Activated T-cell treated with anti-CD3 and anti-CD28 coated beads, Interleukin-2, amount 50 U/mL, for 24 hours (primary cell): ENCODE data around the gene MCOLN3.
"Not testable (repeated sequence)": the region's sequence is repeated elsewhere in the genome, so short reads cannot be mapped to it uniquely, and the experiment has no call there.

ENCODE experiments used
- DNase-seq: peaks from one replicate; pipeline ENCODE4 v3.0.0-alpha.2; 2020
- H3K27ac Mint-ChIP-seq: 2 replicates; pipeline ENCODE4 v1.8.0; 2020; ENCODE audit warnings: mild to moderate bottlenecking, mixed read lengths
- H3K27me3 Mint-ChIP-seq: 2 replicates; pipeline ENCODE4 v1.8.0; 2020; ENCODE audit warnings: mixed read lengths
- H3K36me3 Mint-ChIP-seq: 2 replicates; pipeline ENCODE4 v1.8.0; 2020; ENCODE audit warnings: low read depth, mixed read lengths
- H3K4me1 Mint-ChIP-seq: 2 replicates; pipeline ENCODE4 v1.8.0; 2020; ENCODE audit warnings: low read depth, mixed read lengths
- H3K4me3 Mint-ChIP-seq: 2 replicates; pipeline ENCODE4 v1.8.0; 2020; ENCODE audit warnings: mild to moderate bottlenecking, moderate library complexity, mixed read lengths
- H3K9me3 Mint-ChIP-seq: 2 replicates; pipeline ENCODE4 v1.8.0; 2020; ENCODE audit warnings: mixed read lengths

Gene MCOLN3

DNA sequence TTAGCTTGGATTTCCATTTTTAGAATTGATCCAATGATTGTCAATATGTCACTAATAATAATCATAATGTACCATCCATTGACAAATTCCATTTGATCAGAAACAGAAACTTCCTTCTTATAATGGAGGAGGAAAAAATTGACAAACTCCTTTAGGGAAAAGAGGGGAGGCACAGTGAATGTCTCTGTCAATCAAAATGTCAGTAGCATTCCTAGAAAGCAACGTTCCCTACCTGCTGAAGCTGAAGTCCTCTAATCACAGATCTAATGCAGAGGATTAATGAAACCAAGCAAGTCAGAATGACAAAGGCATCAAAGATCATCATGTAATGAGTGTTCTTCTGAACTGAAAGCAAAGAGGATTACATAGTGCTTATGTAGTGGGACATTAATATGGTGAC lies 22.4 kb downstream of the MCOLN3 start:
- Mint-ChIP-seq H3K27ac (no peak overlapping the region), H3K4me1 (peaks cover 13% of the 10 kb centered on the region), H3K9me3 (no peaks in the 10 kb centered on the region), H3K36me3 (no peaks in the 10 kb centered on the region), H3K27me3 (no peaks in the 10 kb centered on the region), H3K4me3 (no peak overlapping the region)
- DNase-seq = no peak

DNA sequence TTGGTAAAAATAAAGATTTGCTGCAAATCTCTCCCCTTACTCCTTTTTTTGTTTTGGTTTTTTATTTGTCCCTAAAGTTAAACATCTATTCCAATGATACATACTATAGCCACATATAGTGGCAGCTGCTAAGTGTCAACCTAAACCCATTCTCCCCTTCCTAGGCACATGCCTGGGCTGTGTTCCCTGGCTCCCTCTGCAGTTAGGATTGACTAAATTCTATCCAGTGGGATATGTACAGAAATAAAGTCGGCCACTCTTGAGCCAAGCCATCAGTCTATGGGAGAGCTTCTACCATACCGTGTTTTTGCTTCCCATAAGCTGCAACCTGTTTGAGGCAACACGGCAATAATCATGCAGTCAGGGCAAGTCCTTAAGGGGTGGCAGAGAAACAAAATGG lies 23.6 kb downstream of the MCOLN3 start:
- peaks cover 13% of the 10 kb centered on the region for H3K4me1 Mint-ChIP-seq
- H3K36me3 Mint-ChIP-seq = no peaks in the 10 kb centered on the region
- H3K9me3 Mint-ChIP-seq = no peaks in the 10 kb centered on the region
- DNase-seq = no peak
- no peak overlapping the region for H3K27ac Mint-ChIP-seq
- no peak overlapping the region for H3K4me3 Mint-ChIP-seq
- no peaks in the 10 kb centered on the region for H3K27me3 Mint-ChIP-seq

DNA sequence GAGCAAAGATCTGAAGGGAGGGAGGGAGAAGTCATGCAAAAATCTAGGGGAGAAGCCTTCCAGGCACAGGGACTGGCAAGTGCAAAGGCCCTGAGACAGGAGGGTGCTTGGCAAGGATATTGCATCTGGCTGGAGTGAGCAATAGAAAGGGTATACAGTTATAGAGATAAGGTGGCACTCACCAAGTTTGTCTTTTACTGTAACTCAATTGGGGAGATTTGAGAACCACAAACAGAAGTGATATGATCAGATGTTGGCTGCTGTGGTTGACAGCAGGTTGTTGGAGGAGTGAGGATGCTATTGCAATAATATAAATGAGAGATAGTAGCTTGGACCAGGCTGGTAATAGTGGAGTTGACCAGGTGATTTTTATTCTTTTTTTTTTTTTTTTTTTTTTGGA lies 25.6 kb downstream of the MCOLN3 start:
- no peak overlapping the region for H3K4me3 Mint-ChIP-seq
- H3K4me1 Mint-ChIP-seq = peaks cover 11% of the 10 kb centered on the region
- H3K9me3 Mint-ChIP-seq = no peaks in the 10 kb centered on the region
- H3K36me3 Mint-ChIP-seq = no peaks in the 10 kb centered on the region
- no peak overlapping the region for H3K27ac Mint-ChIP-seq
- no peaks in the 10 kb centered on the region for H3K27me3 Mint-ChIP-seq
- no peak for DNase-seq

DNA sequence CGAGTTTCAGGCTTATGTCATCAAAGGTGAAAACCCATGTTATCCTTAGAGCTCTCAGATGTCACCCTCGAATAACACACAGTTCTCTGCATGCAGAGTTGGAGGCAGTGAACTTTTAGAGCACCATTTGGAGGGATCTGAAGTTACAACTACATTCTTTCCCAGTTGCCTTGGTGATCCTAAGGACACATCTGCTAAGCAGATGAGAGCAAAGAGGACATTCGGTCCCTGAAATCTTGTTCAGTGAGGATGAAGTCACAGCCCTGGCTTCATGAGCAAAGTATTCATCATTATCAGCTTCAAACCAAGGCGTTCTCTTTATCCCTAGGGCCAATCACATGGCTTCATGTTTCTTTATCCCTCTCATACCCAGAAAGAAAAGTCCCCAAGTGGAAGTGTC lies 28.3 kb downstream of the MCOLN3 start:
- H3K27me3 Mint-ChIP-seq = no peaks in the 10 kb centered on the region
- no peak overlapping the region for H3K27ac Mint-ChIP-seq
- no peak overlapping the region for H3K4me3 Mint-ChIP-seq
- no peaks in the 10 kb centered on the region for H3K36me3 Mint-ChIP-seq
- H3K4me1 Mint-ChIP-seq = no peaks in the 10 kb centered on the region
- no peak for DNase-seq
- no peaks in the 10 kb centered on the region for H3K9me3 Mint-ChIP-seq

DNA sequence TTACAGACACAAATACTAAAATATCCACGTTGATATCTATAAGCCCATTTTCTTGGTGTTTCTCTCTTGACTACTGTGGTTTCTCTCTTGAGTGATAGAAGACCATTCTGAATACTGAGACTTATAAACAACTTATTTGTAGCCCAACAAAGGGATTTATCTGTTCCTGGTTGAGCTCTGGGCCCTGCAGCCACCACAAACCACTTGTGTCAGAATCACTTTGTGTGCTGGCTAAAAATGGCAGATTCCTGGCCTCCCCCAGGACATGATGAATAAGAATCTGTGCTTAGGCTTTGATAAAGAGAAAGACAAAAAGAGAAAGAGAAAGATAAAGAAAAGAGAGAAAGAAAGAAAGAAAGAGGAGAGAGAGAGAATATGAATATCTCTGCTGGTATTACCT lies 32.5 kb downstream of the MCOLN3 start:
- H3K9me3 Mint-ChIP-seq = peaks cover 2% of the 10 kb centered on the region
- H3K36me3 Mint-ChIP-seq = no peaks in the 10 kb centered on the region
- H3K27me3 Mint-ChIP-seq = no peaks in the 10 kb centered on the region
- DNase-seq = no peak
- H3K4me3 Mint-ChIP-seq = no peak overlapping the region
- no peak overlapping the region for H3K27ac Mint-ChIP-seq
- H3K4me1 Mint-ChIP-seq = no peaks in the 10 kb centered on the region

DNA sequence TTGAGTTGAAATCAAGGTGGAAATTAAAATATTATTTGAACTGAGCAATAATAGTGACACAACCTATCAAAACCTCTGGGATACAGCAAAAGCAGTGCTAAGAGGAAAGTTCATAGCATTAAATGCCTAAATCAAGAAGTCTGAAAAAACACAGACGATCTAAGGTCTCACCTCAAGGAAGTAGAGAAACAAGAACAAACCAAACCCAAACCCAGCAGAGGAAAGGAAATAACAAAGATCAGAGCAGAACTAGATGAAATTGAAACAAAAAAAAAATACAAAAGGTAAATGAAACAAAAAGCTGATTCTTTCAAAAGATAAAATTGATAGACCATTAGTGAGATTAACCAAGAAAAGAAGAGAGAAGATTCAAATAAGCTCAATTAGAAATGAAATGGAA lies 42.7 kb downstream of the MCOLN3 start:
- H3K27ac Mint-ChIP-seq, H3K4me3 Mint-ChIP-seq, DNase-seq: not testable (repeated sequence)
- Mint-ChIP-seq H3K27me3 (peaks cover 23% of the 10 kb centered on the region), H3K4me1 (peaks cover 17% of the 10 kb centered on the region), H3K9me3 (peaks cover 37% of the 10 kb centered on the region), H3K36me3 (peaks cover 28% of the 10 kb centered on the region)

DNA sequence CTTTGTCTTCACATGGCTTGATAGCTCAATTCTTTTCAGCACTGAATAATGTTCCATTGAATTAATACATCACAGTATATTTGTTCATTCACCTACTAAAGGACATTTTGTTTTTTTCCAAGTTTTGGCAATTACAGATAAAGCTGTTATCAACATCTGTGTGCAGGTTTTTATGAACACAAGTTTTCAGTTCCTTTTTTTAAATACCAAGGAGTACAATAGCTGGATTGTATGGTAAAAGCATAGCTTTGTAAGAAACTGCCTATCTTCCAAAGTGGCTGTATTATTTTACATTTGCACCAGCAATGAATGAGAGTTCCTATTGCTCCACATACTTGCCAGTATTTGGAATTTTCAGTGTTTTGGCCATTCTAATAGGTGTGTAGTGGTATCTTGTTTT lies 46.6 kb downstream of the MCOLN3 start:
- H3K27me3 Mint-ChIP-seq = peaks cover 49% of the 10 kb centered on the region
- peaks cover 32% of the 10 kb centered on the region for H3K4me1 Mint-ChIP-seq
- H3K9me3 Mint-ChIP-seq = peaks cover 26% of the 10 kb centered on the region

DNA sequence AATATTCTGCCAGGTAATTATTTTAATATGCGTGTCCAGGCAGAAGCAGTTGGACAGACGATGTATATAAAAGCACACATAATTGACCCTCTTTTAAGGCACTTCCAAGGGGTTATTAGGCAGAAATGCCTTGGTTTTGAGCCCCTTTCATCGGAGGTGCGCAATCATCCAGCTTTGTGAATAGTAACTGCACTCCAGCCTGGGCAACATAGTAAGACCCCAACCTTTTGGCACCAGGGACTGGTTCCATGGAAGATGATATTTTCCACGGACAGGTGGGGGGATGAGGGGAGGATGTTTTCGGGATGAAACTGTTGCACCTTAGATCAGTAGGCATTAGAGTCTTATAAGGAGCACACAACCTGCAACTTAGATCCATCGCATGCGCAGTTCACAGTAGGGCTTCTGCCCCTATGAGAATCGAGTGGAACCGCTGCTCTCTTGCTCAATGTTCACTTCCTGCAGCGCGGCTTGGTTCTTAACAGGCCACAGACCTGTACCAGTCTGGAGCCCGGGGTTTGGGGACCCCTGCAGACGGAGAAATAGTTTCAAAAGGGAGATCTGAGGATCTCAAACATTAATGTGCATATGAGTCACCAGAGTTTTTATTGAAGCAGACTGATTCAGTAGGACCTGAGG lies 49.5 kb downstream of the MCOLN3 start:
- peak overlapping the region; percentile 72 for H3K27ac Mint-ChIP-seq

More for the DNA sequence above, 46.6 kb downstream of the MCOLN3 start:
- no peak overlapping the region for H3K4me3 Mint-ChIP-seq
- DNase-seq = no peak
- peaks cover 26% of the 10 kb centered on the region for H3K36me3 Mint-ChIP-seq
- H3K27ac Mint-ChIP-seq = no peak overlapping the region

DNA sequence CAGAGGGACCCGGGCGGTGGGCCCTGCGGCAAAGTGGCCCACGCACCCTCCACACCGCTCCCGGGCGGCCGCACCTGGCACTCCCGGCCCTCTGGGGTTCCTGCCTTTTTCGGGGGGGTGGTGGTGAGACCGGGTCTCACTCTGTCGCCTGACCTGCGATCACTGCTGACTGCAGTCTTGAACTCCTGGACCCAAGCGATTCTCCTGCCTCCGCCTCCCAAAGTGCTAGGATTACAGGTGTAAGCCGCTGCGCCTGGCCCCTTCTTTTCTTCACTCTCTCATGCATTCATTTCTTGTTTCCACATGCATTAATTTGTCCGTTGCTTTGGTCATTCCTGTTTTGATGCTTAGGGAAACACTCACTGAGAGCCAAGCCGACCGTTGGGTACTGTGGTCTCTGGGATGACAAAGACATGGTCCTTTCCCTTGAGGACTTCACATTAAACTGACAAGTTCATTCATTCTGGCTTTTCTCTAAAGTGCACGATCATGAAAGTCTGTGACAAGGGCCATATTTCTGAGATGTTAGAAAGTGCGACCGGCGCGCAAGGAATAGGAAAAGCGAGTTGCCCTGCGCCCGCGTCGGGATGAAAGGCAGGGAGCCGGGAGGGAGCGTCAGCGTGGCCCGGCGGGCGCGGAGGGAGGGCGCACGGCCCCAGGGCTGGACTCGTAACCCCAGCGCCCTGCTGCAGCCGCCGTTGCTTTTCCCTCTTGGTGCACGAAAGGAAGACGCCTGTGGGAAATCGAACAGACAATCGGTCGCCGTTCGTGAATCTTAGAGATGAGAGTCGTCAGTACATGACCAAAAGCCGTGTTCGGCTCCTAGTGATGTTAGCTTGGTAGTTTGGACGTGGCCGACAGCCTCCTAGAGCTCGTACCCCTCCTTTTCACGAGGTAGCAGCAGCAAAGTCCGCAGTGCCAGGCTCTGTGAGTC lies 50.4 kb downstream of the MCOLN3 start:
- peak; percentile 40 for DNase-seq
- Mint-ChIP-seq H3K4me3 (peak overlapping the region; percentile 88), H3K36me3 (peaks cover 33% of the 10 kb centered on the region), H3K9me3 (no peaks in the 10 kb centered on the region), H3K27me3 (peaks cover 47% of the 10 kb centered on the region), H3K27ac (peak overlapping the region; percentile 88), H3K4me1 (peaks cover 46% of the 10 kb centered on the region)

More for the DNA sequence above, 49.5 kb downstream of the MCOLN3 start:
- H3K9me3 Mint-ChIP-seq = peaks cover 5% of the 10 kb centered on the region
- peaks cover 41% of the 10 kb centered on the region for H3K4me1 Mint-ChIP-seq
- DNase-seq = peak; percentile 49
- H3K4me3 Mint-ChIP-seq = peak overlapping the region; percentile 88
- H3K36me3 Mint-ChIP-seq = peaks cover 35% of the 10 kb centered on the region
- H3K27me3 Mint-ChIP-seq = peaks cover 49% of the 10 kb centered on the region

DNA sequence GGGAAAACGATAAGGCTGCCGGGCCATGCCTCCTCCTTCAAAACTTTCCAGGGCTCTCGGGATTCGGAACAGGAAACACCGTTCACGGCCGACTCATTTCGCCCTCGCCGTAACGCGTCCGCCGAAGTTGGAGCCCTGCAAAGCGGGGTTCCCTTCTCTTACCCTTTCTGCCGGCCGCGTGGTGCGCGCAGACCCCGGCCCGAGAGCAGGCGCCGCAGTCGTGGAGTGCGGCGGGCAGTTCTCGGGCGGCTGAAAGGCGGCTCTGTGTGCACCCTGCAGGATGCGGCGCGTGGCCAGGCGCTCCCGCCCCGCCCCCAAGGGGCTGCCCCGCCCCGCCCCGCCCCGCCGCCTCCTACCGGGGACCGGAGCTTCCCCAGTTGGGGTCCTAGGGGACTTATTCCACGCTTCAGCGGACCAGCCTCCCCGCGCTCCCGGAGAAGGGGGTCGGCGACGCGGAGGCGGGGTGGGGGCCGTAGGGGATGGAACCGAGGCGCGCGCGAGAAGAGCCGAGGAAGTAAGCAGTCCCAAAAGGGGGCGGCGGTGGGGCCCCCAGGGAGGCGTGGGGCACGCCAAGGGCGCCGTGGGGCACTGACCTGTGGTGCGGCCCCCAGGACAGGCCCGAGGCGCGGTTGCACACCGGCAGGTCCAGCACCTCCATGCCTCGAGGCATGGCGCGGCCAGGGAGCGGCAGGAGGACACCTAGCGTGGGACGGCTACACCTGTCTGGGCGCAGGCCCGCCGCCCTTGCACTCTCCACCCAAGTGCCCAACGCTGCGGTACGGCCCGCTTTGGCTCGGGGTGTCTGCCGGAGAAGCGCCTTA lies 51.2 kb downstream of the MCOLN3 start, which contains the start of gene MCOLN2:
Gene MCOLN2 (minus strand): TSS at position 268 of the 821 bp plus-strand sequence. CDS start 241 bp downstream, at position 27.
- peaks cover 42% of the 10 kb centered on the region for H3K27me3 Mint-ChIP-seq
- H3K4me1 Mint-ChIP-seq = peaks cover 52% of the 10 kb centered on the region
- no peaks in the 10 kb centered on the region for H3K9me3 Mint-ChIP-seq
- H3K4me3 Mint-ChIP-seq = peak within 1 kb of the TSS; percentile 88
- DNase-seq = peak; percentile 77
- H3K27ac Mint-ChIP-seq = peak within 1 kb of the TSS; percentile 91
- H3K36me3 Mint-ChIP-seq = peaks cover 34% of the 10 kb centered on the region

DNA sequence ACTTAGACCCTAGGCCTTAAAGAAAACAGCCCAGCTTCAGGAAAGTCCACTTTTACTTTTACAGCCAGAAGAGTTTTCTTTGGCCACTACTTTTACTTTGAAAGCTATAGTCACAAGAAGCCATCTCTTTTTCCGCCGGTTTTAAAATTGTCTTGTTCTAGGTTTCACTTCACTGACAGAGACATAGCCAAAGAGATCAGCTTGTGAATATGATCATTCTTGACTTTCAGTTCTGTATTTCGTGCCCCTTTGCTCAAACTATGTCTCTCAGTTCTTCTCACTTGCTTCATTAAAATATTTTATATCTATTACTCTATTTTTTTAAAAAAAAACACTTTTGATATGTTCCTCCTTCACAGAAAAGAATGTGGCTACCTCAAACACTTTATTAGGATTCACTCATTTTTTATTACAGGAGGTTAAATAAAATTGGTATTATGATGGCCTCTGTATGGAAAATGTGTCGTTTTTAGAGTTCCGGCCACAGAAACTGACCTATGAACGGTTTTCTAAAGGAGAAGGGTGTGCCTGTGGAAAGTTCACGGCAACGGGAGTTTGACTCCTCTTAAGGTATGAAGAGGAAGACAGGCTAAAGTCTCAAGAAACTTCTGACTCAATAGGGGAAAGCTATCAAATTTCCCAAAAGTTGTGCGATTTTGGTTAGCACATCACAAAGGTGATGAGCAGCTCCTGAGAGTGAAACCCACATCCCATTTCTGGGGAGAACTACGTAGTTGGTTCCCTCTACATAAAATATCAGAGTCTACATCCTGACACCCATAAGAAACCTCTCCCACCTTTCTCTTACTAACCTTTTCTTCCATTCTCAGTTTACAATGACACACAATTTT lies 52.6 kb downstream of the MCOLN3 start:
- Mint-ChIP-seq H3K36me3 (peaks cover 43% of the 10 kb centered on the region), H3K4me1 (peaks cover 56% of the 10 kb centered on the region), H3K27ac (peak overlapping the region; percentile 91), H3K27me3 (peaks cover 29% of the 10 kb centered on the region), H3K9me3 (no peaks in the 10 kb centered on the region), H3K4me3 (peak overlapping the region; percentile 88)
- no peak for DNase-seq

DNA sequence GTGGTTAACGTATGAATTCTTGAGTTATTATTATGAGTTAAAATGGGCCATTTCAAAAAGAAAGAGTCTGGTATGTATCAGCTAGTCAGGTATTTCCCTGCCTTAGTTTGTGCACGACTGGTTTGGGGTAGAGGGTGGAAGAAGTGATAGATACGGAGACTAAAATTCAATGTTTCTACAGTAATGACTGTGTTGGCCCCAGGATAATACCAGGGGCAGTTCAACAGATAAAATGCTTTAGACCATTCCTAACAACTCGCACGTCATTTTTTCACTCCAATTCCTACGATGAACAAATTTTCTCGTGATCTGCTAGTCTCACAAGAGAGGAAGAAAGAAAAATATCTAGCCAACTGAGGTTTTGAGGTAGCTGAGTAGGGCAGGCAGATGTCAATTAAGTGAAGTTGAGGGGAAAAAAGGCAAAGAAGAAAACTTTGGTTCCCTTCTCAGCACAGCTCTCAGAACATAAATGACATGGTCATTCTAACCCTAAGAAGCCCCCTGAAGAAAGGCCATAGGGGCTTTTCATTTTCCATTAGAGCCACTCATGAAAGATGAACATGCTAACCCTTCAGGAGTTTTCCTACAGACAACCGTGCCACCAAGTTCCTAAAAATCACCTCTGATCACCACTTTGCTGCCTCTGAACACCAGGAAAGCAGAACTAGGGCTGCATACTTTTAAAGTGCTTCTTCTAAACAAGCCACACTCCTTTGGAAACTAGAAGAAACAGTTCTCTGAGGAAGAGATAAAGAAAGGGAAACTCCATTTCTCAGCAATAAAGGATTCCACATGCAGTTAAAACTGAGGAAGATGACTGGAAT lies 57.0 kb downstream of the MCOLN3 start:
- peaks cover 49% of the 10 kb centered on the region for H3K36me3 Mint-ChIP-seq
- DNase-seq = no peak
- peak overlapping the region; percentile 34 for H3K4me3 Mint-ChIP-seq
- H3K27me3 Mint-ChIP-seq = no peaks in the 10 kb centered on the region
- H3K9me3 Mint-ChIP-seq = no peaks in the 10 kb centered on the region
- H3K4me1 Mint-ChIP-seq = peaks cover 59% of the 10 kb centered on the region
- H3K27ac Mint-ChIP-seq = peak overlapping the region; percentile 85

DNA sequence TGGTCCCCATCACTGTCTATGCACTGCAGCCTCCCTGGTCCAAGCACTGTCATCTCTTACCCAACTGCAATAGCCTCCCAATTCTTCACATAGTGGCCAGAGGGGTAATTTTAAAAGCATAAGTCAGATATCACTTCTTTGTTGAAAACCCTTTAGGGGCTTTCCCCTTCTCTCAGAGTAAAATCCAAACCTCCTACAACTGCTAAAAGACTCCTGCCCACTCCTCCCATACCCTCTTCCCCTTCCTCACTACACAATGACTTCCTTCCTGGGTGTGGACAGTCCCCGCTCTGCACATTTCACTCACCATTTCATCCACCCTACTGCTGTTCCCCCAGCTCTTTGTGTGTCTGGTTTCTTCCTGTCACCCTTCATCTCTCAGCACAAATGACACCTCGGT lies 59.7 kb downstream of the MCOLN3 start:
- peaks cover 53% of the 10 kb centered on the region for H3K36me3 Mint-ChIP-seq
- H3K4me1 Mint-ChIP-seq = peaks cover 46% of the 10 kb centered on the region
- DNase-seq = no peak
- H3K4me3 Mint-ChIP-seq = peak overlapping the region; percentile 19
- no peaks in the 10 kb centered on the region for H3K9me3 Mint-ChIP-seq
- H3K27me3 Mint-ChIP-seq = peaks cover 4% of the 10 kb centered on the region
- H3K27ac Mint-ChIP-seq = peak overlapping the region; percentile 83
